B cell (primary cell): ENCODE data around the gene BCL10. TPM values are rescaled to one million over a fixed set of nuclear protein-coding genes. Genes with fewer than 3 reads are reported as not detected.
A peak's percentile ranks its signal among the peaks of the same experiment; 100 is the strongest.

ENCODE experiments used
- ATAC-seq: fragments of 200-7000 bp; cut with Tn5 transposase; one replicate; pipeline ENCODE4 v1.10.0; 2021; ENCODE audit warnings: low read depth, mild to moderate bottlenecking, moderate number of reproducible peaks, moderate library complexity
- CTCF ChIA-PET: fragments of 350-600 bp; sonication (Branson Sonifier 250); formaldehyde crosslinking; loops from one replicate; lab custom pipeline; 2021; ENCODE audit warnings: antibody characterized with exemption, inconsistent platforms; lab: Charles Lee
- POLR2A ChIA-PET: fragments of 350-600 bp; sonication (Branson Sonifier 250); formaldehyde crosslinking; loops from one replicate; lab custom pipeline; 2021; ENCODE audit warnings: antibody characterized with exemption; lab: Charles Lee
- DNase-seq: peaks from one replicate; pipeline ENCODE4 v3.0.0; 2013
- H2AFZ ChIP-seq: 2 replicates; pipeline ENCODE4 v1.6.1; 2012; ENCODE audit warnings: mild to moderate bottlenecking, low read depth, low read length; ENCODE audit not compliant: insufficient read depth, poor library complexity, severe bottlenecking
- H3K27ac ChIP-seq, 2 donors: 1 replicate in 1 of 2; 2 replicates in 1 of 2; pipeline ENCODE4 v1.5.1; 2012 to 2013; ENCODE audit warnings: low read length in 2 of 2, mild to moderate bottlenecking in 2 of 2, moderate library complexity in 1 of 2
- H3K27me3 ChIP-seq, 4 experiments: fragments of 200-600 bp in 1 of 4; sonication (generic) in 1 of 4; replicated peaks in 1 of 4; 1 replicate in 2 of 4; 2 replicates in 2 of 4; pipeline versions ENCODE4 v1.6.1 to v1.7.0; 2013 to 2016; ENCODE audit warnings: low read length in 3 of 4, mild to moderate bottlenecking in 2 of 4, mixed read lengths in 1 of 4, moderate library complexity in 1 of 4; ENCODE audit not compliant: insufficient read depth in 4 of 4, control insufficient read depth in 3 of 4; ENCODE audit errors: control extremely low read depth in 1 of 4
- H3K36me3 ChIP-seq, 2 experiments: replicated peaks in 1 of 2; 1 replicate in 1 of 2; 2 replicates in 1 of 2; pipeline versions ENCODE4 v1.6.1 to v1.7.1; 2013; ENCODE audit warnings: low read length in 1 of 2; ENCODE audit not compliant: insufficient read depth in 2 of 2, control insufficient read depth in 1 of 2; ENCODE audit errors: control extremely low read depth in 1 of 2, extremely low read depth in 1 of 2
- H3K4me1 ChIP-seq, 2 donors: fragments of 200-600 bp in 1 of 2; sonication (generic) in 1 of 2; 1 replicate in 1 of 2; 2 replicates in 1 of 2; pipeline versions ENCODE4 v1.5.1 to v1.6.1; 2013 to 2017; ENCODE audit warnings: low read length in 2 of 2; ENCODE audit not compliant: control insufficient read depth in 2 of 2, insufficient read depth in 2 of 2
- H3K4me2 ChIP-seq: replicated peaks from 2 replicates; pipeline ENCODE3; 2012; ENCODE audit warnings: mild to moderate bottlenecking, low read depth, low read length; ENCODE audit not compliant: poor library complexity, severe bottlenecking
- H3K4me3 ChIP-seq, 5 experiments: fragments of 200-600 bp in 1 of 5; sonication (generic) in 1 of 5; 1 replicate in 3 of 5; 2 replicates in 2 of 5; pipeline versions ENCODE4 v1.5.1 to v1.7.0; 2011 to 2016; ENCODE audit warnings: low read length in 4 of 5, mild to moderate bottlenecking in 4 of 5, low read depth in 2 of 5, control low read depth in 1 of 5, moderate library complexity in 1 of 5; ENCODE audit not compliant: insufficient read depth in 1 of 5; ENCODE audit errors: control extremely low read depth in 1 of 5, extremely low read depth in 1 of 5
- H3K79me2 ChIP-seq: fragments of 200-600 bp; sonication (generic); one replicate; pipeline ENCODE4 v1.6.0; 2016; ENCODE audit warnings: low read length; ENCODE audit not compliant: control insufficient read depth, insufficient read depth
- H3K9ac ChIP-seq: fragments of 200-600 bp; sonication (generic); 2 replicates; pipeline ENCODE4 v1.6.1; 2017; ENCODE audit warnings: mild to moderate bottlenecking, low read length, moderate library complexity
- H3K9me3 ChIP-seq, 3 donors: one replicate each; pipeline versions ENCODE4 v1.6.1 to v1.7.1; 2013; ENCODE audit warnings: low read length in 2 of 3; ENCODE audit not compliant: control insufficient read depth in 2 of 3, insufficient read depth in 1 of 3; ENCODE audit errors: control extremely low read depth in 1 of 3
- H4K20me1 ChIP-seq: 2 replicates; pipeline ENCODE4 v1.6.0; 2012; ENCODE audit warnings: mild to moderate bottlenecking, low read length; ENCODE audit not compliant: insufficient read depth, control insufficient read depth, poor library complexity, severe bottlenecking
- H3K27ac Mint-ChIP-seq: one replicate; pipeline ENCODE4 v1.8.0; 2021; ENCODE audit warnings: mixed read lengths
- H3K27me3 Mint-ChIP-seq: one replicate; pipeline ENCODE4 v1.8.0; 2021; ENCODE audit warnings: mixed read lengths
- H3K4me1 Mint-ChIP-seq: one replicate; pipeline ENCODE4 v1.8.0; 2021; ENCODE audit warnings: mixed read lengths
- H3K4me3 Mint-ChIP-seq: one replicate; pipeline ENCODE4 v1.8.0; 2021; ENCODE audit warnings: mixed read lengths
- H3K9me3 Mint-ChIP-seq: one replicate; pipeline ENCODE4 v1.8.0; 2022; ENCODE audit warnings: mixed read lengths; ENCODE audit not compliant: insufficient read depth
- CTCF ChIP-seq: fragments of 200-600 bp; IDR thresholded peaks from one replicate; pipeline ENCODE4 v1.8.0; 2022; ENCODE audit warnings: antibody characterized with exemption, mild to moderate bottlenecking
- EZH2 ChIP-seq: IDR thresholded peaks from 2 replicates; pipeline ENCODE4 v1.6.1; 2012; ENCODE audit warnings: borderline replicate concordance, low read depth, mild to moderate bottlenecking, moderate library complexity, low read length; ENCODE audit not compliant: insufficient read depth, poor library complexity, severe bottlenecking
- WGBS: methylation state at CpG from one replicate; pipeline ENCODE4 v1.1.5; 2013; ENCODE audit warnings: missing lambda C conversion rate; ENCODE audit not compliant: insufficient coverage; 5-methylcytosine and 5-hydroxymethylcytosine counted together
- intact Hi-C: fragments of 100-400 bp; cut with micrococcal nuclease; formaldehyde crosslinking; loops from one replicate; pipeline ENCODE4 v1.10.0; 2022
- polyA plus RNA-seq: library from polyadenylated mRNA; depleted of rRNA; stranded (reverse); fragments of >200 nt; gene quantifications from 2 replicates; pipeline ENCODE4 v1.2.3, GENCODE V29; 2012
- total RNA-seq, 2 donors: library from RNA; stranded (reverse); fragments of 120-200 nt in 1 of 2; gene quantifications; 1 replicate in 1 of 2; 2 replicates in 1 of 2; pipeline versions ENCODE4 v1.2.3 to v1.2.4, GENCODE V29; 2013 to 2022

BCL10 gene
- total and polyA plus RNA-seq, 2 donors (not counting 1 experiment from before 2014, with no cell fraction given), result 26.2 to 60.5 TPM

GRCh38 chr1:85275701-85276214 is 674 bp downstream of the BCL10 start:
- Histone ChIP-seq H3K79me2 (peaks cover 74% of the 10 kb centered on the region), H3K4me2 (peak overlapping the region; percentile 77), H2AFZ (peak overlapping the region; percentile 47), H3K9ac (peak overlapping the region; percentile 99), H3K9me3 (no peaks in the 10 kb centered on the region), H4K20me1 (peaks cover 46% of the 10 kb centered on the region), H3K27ac (peak overlapping the region; percentile 99), H3K4me3 (peak overlapping the region; percentile 87 to 99 (median 98)), H3K36me3 (peaks cover 6 to 31% of the 10 kb centered on the region in 2 experiments), H3K4me1 (peaks cover 38 to 49% of the 10 kb centered on the region in 2 donors), H3K27me3 (no peaks in the 10 kb centered on the region)
- intact Hi-C loops, result loop anchor here (1.0 to 5.0 kb wide), 11 partner anchors 16 to 1637 kb away; partner anchors contain the start of genes C1orf52, CTBS, GNG5 and HS2ST1
- DNase-seq (peak; percentile 89), ATAC-seq (peak; percentile 11)
- Mint-ChIP-seq H3K27ac (peak overlapping the region; percentile 97), H3K4me1 (peaks cover 60% of the 10 kb centered on the region), H3K9me3 (no peaks in the 10 kb centered on the region), H3K27me3 (no peaks in the 10 kb centered on the region), H3K4me3 (peak overlapping the region; percentile 96)
- CTCF ChIA-PET, result interaction anchor here (0.6 to 5.5 kb wide), 10 partner anchors 16 to 1115 kb away, joined by 3 to 59 read pairs (median 5); partner anchors contain the start of gene C1orf52
- POLR2A ChIA-PET, result interaction anchor here (0.7 to 2.9 kb wide), 12 partner anchors 9 to 1428 kb away, joined by 3 to 26 read pairs (median 4); partner anchors contain the start of genes C1orf52, CTBS, GNG5 and SH3GLB1
- TF ChIP-seq EZH2 (no peak), CTCF (no peak)
- 0% methylated on average over 10 of the region's 13 CpGs for WGBS

GRCh38 chr1:85274969-85275453 is 1.4 kb downstream of the BCL10 start:
- Mint-ChIP-seq H3K4me1 (peaks cover 64% of the 10 kb centered on the region), H3K9me3 (no peaks in the 10 kb centered on the region), H3K27ac (peak overlapping the region; percentile 97), H3K27me3 (no peaks in the 10 kb centered on the region), H3K4me3 (peak overlapping the region; percentile 96)
- intact Hi-C loops, result loop anchor here (1.0 to 5.0 kb wide), 3 partner anchors 74 to 1637 kb away; partner anchors contain the start of genes GNG5, HS2ST1, SELENOF and SPATA1
- ChIA-PET CTCF (interaction anchor here (0.6 to 5.5 kb wide), 8 partner anchors 15 to 1115 kb away, joined by 3 to 59 read pairs (median 8); partner anchors contain the start of gene C1orf52), POLR2A (interaction anchor here (0.8 to 2.9 kb wide), 6 partner anchors 10 to 279 kb away, joined by 3 to 26 read pairs (median 7); partner anchors contain the start of genes C1orf52 and SYDE2)
- no peak for ATAC-seq
- H2AFZ ChIP-seq, result no peak overlapping the region
- WGBS, result no CpG with 5 or more reads among the region's 1 CpG
- H3K79me2 ChIP-seq, result peaks cover 82% of the 10 kb centered on the region
- H3K4me1 ChIP-seq, result peaks cover 38 to 49% of the 10 kb centered on the region in 2 donors
- peak overlapping the region; percentile 77 for H3K4me2 ChIP-seq
- peak overlapping the region; percentile 99 for H3K27ac ChIP-seq
- H3K9ac ChIP-seq, result peak overlapping the region; percentile 99
- no peak for TF ChIP-seq CTCF
- no peak for TF ChIP-seq EZH2
- H4K20me1 ChIP-seq, result peaks cover 53% of the 10 kb centered on the region
- peak; percentile 50 for DNase-seq
- H3K27me3 ChIP-seq, result no peaks in the 10 kb centered on the region
- H3K4me3 ChIP-seq, result peak overlapping the region; percentile 87 to 99 (median 98)
- H3K9me3 ChIP-seq, result no peaks in the 10 kb centered on the region
- peaks cover 3 to 38% of the 10 kb centered on the region in 2 experiments for H3K36me3 ChIP-seq
